CD4-positive, alpha-beta T cell treated with Interleukin-15 for 4 hours (primary cell): ENCODE results near the gene KIF3C.
"Not testable (repeated sequence)": the region's sequence is repeated elsewhere in the genome, so short reads cannot be mapped to it uniquely, and the experiment has no call there.

Experiments used
- DNase-seq: peaks from one replicate; pipeline ENCODE4 v3.0.0-alpha.2; 2020; ENCODE audit warnings: low spot score

Gene KIF3C

DNA sequence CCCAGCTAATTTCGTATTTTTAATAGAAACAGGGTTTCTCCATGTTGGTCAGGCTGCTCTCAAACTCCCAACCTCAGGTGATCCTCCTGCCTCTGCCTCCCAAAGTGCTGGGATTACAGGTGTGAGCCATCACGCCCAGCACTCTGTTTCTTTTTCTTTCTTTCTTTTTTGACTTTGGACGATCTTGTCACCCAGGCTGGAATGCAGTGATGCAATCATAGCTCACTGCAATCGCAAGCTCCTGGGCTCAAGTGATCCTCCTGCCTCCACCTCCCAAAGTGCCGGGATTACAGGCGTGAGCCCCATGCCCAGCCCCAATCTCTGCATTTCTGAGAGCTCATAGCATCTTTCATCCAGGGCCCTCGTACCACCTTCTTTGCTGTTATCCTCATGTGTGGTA lies 17.1 kb upstream of the KIF3C start:
- not testable (repeated sequence) for DNase-seq

DNA sequence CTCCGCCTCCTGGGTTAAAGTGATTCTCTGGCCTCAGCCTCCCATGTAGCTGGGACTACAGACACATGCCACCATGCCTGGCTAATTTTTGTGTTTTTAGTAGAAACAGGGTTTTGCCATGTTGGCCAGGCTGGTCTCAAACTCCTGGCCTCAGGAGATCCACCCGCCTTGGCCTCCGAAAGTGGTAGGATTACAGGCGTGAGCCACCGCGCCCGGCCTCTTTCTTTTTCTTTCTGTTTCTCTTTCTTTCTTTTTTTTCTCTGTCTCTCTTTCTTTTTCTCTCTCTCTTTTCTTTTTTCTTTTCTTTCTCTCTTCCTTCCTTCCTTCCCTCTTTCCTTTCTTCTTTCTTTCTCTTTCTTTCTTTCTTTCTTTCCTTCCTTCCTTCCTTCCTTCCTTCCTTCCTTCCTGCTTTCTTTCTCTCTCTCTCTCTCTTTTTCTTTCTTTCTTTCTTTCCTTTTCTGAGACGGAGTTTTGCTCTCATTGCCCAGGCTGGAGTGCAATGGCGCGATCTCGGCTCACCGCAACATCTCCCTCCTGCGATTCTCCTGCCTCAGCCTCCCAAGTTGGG lies 16.6 kb upstream of the KIF3C start:
- not testable (repeated sequence) for DNase-seq

DNA sequence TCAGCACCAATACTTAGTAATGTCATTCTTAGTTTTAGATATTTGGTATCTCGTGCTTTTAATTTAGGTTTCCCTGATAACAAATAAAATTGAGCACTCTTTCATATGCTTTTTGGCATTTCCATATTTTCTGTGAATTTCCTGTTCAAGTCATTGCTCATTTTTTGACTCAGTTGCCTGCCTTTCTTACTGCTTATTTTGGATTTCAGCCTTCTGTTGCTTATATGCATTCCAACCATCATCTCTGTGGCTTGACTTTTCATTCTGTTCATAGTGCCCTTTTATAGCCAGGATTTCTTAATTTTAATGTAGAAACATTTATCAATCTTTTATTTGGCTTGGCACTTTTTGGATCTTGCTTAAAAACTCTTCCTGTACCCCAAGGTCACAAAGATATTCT lies 14.5 kb upstream of the KIF3C start:
- DNase-seq: no peak

DNA sequence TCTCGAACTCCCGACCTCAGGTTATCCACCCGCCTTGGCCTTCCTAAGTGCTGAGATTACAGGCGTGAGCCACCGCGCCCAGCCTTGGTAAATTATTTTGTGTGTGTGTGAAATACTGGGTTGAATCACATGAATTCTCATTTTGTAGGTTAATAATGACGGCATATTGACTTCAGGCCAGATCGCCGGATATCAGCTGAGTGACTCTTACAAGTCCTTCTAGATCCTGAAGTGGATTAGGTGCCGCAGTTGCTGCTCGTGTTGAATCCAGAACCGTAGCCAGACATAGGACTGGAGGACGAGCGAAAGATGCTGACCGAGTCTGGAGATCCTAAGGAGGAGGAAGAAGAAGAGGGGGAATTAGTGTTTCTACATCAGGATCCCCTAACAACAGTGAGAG lies 12.2 kb upstream of the KIF3C start:
- DNase-seq: no peak

DNA sequence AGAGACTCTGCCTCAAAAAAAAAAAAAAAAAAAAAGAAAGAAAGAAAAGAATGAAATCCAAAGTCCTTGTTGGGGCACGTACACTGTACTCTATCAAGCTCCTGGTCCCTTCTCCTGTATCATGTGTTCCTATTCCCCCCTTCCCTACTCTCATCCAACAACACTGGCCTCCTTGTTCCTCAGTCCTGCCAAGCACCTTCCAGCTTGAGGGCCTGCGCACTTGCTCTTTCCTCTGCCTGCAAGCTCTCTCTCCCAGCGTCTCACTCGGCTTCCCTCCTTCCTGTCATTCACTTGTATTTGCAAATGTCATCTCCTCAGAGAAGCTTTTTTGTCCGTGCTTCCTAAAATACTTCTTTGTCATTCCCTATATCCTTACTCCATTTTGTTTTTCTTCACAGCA lies 10.8 kb upstream of the KIF3C start:
- no peak for DNase-seq

DNA sequence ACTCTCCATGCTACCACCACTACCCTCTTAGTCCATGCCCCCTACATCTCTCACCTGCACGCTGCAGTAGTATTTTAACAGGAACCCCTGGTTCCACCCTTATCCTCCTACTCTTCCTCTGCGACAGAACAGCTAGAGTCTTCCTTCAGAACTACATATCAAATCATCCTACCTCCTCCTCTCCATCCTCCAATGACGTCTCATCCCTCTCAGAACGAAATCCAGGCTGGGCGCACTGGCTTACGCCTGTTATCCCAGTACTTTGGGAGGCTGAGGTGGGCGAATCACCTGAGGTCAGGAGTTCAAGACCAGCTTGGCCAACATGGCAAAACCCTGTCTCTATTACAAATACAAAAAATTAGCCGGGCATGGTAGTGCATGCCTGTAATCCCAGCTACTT lies 10.3 kb upstream of the KIF3C start:
- no peak for DNase-seq

DNA sequence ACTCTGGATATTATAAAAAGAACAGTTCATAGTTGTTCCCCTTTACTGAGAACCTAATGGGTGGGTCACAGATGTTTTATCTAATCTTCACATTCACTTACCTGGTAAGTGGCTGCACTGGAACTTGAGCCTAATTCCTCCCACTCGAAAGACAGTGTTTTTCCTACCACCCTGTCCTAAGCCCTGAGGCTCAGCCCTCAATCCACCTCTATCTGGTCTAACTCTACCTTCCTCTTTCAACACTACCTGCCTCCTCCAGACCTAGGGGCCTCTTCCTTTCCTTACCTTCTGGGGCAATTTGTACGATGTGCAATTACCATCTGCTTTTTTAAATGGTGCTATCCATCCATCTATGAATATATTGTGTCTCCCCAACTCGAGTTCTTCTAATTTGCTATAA lies 9.7 kb upstream of the KIF3C start:
- DNase-seq: no peak

DNA sequence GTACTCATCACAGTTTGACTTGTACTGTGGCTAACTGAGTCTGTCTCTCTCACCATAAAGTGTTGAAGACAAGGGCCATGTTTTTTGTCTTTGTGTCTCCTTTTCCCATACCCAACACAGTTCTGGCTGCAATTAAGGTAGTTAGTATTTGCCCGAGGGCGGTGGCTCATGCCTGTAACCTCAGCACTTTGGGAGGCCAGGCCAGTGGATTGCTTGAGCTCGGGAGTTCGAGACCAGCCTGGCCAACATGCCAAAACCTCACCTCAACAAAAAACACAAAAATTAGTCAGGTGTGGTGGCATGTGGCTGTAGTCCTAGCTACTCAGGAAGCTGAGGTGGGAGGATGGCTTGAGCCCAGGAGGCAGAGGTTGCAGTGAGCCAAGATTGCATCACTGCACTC lies 6.9 kb upstream of the KIF3C start:
- DNase-seq: no peak

DNA sequence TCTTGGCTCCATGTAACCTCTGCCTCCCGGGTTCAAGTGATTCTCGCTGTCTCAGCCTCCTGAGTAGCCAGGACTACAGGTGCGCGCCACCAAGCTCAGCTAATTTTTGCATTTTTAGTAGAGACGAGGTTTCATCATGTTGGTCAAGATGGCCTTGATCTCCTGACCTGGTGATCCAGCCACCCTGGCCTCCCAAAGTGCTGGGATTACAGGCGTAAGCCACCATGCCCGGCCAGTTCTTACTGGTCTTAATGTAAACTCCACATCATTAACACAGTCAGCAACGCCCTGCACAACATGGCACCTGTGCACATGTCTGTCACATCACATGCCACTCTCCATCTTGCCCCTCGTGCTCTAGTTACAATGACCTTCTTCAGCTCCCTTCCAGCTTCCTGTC lies 5.8 kb upstream of the KIF3C start:
- DNase-seq: no peak

DNA sequence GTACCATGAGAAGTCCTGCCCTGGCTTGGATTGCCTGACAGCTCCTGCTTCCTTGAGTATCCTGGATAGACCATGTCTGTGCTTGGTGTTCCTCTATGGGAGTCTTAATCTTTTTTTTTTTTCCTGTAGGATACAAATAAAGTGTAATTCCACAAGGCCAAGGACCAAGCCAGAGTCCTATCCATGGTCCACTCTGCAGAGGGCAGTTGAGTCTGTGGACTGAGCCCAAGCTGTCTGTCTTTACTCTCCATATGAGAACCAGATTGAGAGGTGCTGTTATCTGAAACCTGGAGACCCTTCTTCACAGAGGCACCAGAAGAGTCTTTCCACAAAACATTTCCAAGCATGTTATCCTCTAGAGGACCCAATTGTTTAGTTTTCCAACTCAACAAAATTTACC lies 1.4 kb upstream of the KIF3C start:
- no peak for DNase-seq

DNA sequence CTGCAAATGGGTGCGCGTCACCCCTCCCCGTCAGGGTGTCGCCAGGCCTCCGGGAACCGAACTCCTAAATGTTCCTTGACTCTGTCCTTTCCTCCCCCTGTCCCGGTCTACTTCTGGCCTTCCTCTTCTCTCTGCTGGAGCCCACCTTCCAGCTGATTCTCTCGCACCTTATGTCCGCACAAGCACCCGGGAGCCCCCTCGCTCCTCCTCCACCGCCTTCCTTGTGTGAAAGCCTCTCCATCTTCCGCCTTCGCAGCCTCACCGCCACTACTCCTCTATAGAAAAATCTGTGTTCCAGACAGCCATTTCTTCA lies 627 bp upstream of the KIF3C start:
- DNase-seq: no peak

DNA sequence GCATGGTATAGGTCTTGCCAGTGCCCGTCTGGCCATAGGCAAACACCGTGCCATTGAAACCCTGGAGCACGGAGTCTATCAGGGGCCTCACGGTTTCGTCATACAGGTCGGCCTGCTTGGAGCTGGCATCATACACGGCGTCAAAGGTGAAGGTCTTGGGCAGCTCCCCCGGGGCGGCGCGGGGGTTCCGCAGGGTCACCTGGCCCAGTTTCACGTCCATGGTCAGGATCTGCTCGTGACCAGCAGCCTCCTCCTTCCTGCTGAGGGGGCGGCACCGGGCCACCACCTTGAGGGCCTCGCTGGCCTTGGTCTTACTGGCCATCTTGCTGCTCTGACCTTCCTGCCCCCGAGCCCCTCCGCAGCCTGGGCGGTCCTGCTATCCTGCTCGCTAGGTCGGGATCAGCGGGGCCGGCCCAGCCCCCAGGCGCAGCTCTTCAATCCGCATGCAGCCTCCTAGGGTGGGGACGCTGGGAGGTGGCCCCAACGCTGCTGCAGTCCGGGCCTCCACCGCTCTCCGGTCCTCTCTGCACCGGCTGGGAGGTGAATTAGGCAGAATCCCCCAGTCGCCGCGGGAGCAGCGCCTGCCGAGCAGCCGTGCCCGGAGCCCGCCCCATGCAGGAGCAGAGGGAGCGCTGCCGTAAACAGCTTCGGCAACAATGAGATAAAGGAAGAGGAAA lies 563 bp downstream of the KIF3C start:
- DNase-seq: peak; percentile 3

DNA sequence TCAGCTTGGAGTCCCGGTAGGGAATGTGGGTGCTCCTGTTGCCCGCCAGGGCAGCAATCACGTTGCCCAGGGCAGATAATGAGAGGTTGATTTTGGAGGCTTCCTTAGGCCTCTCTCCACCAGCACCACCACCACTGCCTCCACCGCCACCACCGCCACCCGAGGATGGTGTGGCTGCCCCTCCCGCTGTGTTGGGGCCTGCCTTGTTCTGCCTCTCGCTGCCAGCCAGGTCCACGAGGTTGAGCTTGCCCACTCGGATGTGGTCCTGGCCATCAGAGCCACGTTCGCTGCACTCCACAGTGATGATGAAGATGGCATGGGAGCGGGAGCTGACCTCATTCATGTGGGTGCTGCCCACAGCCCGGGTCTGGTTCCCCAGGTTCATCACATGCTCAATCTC lies 1.3 kb downstream of the KIF3C start:
- DNase-seq: no peak

DNA sequence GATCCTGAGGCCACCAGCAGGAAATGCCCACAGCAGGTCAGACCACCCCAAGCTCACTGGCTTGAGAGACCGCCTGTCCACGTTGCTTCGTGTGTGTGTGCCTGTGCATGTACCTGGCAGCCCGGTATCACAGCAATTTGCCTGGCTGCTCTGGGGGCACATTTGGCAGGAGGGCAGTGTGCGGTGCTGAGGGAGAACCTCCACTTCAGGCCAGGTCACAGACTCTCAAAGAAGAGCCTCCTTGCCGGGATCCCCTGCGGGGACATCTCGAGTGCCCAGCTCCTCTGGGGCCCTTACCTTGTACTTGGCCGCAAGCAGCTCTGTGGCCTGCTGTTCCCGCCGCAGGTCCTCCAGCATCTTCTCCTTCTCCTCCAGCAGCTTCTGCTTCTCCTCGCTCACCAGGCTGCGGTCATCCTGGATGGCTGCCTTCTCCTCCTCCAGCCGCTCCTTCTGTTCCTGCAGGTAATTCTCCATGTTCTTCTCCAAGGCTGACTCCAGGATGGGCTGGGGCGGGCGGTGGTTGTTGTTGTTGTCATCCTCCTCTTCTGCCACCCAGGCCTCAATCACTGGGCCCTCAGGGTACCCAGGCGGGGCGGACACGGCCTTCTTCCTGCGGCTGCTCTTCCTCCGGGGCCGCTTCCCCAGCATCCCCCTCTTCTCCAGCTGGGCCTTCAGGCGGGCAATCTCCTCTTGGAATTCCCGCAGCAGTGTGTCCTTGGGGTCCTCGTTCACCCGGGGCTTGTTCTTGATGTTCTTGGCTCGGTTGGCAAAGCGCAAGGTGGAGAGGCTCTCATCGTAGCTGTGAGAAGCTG lies 2.0 kb downstream of the KIF3C start:
- no peak for DNase-seq

DNA sequence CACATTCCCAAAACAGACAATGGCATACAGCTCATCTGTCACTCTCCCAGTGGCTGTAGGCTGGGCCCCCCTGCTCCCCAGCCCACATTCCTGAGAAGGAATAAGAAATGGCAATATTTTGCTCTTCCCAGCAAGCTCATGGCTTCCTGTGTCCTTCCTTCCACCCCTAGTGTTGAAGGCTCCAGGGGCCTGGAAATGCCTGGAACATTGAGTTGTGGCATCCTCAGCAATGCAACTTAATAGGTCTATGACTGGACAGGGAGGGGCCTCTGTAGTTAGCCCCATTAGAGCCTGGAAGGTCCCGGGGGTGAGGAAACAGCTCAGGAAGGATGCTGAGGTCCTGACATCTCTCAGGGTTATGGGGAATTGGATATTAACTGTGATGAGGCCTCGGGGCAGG lies 3.3 kb downstream of the KIF3C start:
- DNase-seq: no peak

DNA sequence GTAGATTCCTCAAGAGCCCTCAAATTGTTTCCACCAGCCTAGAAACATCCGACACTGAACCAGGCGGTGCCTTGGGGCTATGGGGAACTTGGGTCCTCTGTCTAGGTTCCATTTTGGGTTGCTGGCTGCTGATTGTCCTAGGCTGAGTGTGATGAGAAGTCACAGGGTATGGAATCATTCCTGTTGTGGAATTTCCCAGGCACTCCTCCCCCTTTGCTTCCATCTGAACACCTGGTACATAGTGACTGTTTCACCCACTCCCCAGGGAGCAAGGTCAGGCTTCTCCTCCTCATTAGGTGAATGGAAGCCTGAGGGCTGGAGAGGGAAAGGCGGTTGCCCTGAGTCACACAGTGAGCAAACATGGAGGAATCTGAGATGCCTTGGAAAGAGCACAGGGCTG lies 4.5 kb downstream of the KIF3C start:
- DNase-seq: no peak

DNA sequence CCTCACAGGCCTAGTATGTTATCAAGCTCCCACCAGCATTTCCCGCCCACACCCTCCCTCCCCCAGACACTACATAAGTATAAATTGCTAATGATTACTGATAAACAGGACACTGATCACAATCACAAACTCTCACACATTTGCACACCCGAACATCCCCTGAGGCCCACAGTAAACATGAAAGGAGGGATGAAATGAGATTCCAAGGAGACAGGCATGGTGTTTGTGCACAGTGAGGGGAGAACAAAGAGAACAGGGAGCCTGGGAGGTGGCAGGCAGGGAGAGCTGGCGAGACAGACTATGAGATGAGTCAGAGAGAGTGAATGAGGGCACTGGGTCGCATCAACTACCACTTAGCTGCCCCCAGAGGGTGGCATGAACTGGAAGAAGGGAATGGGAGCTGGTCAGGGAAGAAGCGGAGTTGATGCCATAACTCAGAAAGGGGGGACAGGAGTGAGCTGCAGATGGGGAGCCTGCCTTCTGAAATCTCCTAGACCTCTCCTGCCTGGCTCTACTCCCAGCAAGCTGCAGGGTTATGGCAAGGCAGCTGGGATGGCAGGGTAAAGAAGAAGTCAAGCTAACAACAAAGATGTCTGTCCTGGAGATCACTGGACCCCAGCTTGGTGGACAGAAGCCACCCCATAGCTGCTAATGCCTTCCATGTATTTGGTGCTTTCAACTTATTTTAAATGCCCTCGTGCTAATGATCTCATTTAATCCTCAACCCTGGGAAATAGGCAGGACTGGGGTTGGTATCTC lies 5.1 kb downstream of the KIF3C start:
- DNase-seq: no peak

DNA sequence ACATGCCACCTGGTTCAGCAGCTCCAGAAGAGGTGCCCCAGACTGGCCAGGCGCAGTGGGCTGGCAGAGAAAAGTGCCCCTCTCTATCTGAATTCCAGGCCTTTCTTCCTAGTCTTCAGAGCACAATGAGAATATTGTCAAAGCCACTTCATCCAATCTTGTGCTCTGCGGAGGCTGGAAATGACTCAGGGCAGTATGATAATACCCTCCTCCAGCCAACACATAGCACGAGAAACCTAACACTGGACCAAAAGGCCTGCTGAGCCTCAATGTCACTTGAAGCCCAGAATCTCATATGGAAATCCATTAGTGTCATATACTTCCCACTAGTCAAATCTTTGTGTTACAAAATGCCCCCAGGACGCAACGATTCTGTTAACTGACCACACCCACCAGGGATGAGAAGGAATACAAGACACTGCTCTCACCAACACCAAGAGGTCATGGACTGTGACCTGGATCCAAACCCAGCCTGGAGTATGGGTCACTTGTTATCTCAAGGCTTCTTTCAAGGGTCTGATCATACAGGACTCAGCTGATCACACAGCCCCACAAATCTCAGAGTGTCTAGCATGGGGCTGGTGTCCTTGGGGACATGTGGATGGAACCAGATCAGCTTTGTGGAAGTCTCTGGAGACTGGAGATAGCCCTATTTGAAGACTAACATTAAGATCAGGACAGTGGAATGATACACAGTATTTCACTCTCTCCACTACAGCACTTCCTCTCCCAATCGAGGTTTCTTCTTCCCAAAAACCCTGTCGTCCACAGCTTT lies 10.1 kb downstream of the KIF3C start:
- DNase-seq: no peak

DNA sequence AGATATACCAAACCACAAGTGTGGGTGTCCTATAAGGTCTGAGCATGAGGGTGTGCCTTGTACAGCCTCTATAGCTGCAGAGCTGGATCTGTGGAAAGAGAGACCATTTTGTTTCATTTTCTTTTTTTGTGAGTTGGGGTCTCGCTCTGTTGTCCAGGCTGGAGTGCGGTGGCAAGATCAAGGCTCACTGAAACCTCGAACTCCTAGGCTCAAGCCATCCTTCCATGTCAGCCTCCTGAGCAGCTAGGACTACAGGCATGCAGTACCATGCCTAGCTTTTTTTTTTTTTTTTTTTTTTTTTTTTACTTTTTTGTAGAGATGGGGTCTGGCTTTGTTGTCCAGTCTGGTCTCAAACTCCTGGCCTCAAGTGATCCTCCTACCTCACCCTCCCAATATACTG lies 10.7 kb downstream of the KIF3C start:
- no peak for DNase-seq

DNA sequence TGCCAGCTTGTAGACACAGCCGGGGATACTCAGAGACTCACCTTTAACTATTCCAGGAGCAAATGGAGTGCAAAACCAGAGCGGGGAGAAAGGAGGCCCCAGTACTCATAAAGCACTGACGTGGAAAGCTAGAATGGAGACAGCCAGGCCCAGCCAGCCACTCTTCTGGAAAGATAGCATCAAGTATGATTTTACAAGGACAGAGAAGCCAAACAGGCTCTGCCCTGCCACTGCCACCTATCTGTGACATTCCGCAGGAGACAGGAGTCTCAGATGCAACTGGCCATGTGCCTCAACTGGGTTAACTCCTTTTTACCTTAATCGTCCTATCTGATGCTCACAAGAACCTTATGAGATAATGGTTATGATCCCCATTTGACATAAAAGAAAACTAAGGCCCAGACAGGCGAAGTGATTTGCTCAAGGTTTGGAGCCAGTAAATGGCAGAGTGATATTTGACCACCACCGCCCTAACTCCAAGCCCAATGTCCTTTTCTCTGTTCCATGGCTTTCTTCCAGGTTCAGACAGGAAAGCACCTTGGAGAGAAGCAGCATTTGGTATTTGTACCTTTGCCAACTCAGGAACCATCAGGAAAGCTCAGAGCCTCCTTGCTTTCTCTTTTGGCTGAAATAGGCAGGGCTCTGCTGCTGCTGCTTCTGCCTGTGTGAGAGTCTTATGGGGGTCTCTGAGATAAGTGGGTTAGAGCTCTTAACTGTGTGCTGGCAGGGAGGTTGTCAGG lies 15.6 kb downstream of the KIF3C start:
- no peak for DNase-seq

DNA sequence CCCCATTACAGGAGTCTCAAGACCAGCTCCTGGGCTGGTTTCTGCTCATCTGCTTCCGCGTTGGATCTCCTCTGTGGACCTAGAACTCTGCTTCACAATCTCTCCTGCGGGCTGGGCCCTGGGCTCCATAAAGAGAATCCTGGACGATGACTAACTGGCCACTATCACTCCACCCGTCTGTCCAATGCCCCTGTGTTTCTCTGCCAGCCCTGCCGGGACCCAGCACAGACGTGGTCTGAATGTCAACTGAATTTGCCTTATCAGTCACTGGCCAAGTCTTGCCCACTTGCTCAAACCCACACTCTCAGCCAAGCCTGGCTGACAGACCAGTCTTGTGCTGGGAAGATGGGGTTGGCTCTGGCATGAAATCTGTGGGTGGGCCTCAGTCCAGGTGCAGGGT lies 17.4 kb downstream of the KIF3C start:
- DNase-seq: no peak

DNA sequence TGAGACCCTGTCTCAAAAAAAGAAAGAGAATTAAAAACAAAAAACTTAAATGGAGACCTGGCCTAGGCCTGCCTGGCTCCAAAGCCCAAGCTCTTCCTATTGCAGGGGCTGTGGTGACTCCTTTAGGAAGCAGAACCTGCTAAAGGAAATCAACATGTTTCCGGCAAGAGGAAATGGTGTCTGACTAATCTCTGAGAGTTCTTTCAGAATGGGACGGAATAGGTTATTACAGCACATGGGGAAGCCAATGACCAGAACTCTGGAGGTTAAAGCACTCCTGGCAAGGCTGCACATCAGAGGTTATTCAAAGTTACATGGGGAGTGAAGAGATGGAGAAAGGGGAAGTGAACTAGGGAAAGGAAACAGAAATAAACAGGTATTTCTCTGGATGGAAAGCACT lies 21.4 kb downstream of the KIF3C start:
- peak; percentile 7 for DNase-seq
